ENCODE data around the gene TMEM163.

TMEM163 gene

DNA sequence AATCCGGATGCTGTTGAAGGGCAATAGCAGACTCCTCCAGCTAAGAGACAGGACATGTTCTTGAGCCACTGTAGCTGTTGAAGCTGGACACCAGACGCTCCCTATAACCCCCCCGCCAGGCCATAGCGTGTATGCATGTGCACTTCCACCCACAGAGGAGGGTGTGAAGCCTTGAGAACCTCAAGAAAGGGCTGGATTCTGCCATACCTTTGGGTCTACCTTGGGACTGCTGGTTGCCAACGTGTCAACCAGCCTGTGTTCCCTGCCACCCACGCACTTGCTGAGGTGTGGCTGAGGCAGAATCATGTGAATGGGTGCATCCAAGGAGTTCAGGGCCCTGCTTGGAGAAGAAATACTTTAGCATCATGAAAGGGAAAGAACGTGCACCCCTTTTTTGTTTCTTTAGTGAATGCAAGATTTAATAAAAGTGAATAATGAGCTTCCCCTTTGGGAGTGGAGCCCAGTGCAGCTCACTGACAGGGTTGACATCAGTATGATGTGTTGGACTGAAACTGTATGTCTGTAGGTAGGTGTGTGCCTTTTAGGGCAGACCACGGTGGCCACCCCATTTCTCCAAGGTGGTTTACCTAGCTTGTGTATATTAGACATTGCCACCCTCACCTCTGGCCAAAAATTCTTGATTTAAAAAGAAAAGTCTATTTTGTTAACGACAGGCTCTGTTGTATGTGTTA is 266.6 kb downstream of the TMEM163 start:
- DNase-seq, result no peak

DNA sequence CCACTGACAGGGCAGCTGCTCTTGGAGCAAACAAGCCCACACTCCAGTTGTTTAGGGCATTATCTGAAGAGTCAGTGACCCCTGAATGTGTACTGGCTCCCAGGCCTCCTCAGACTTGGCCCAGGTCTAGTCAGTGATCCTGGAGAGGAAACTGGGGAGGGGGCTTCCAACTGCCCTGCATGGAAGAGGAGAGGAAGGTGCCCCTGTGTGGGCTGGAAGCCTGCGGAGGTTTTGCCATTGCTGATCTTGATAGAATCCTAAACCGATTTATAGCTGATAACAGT is 267.5 kb downstream of the TMEM163 start:
- no peak for DNase-seq

DNA sequence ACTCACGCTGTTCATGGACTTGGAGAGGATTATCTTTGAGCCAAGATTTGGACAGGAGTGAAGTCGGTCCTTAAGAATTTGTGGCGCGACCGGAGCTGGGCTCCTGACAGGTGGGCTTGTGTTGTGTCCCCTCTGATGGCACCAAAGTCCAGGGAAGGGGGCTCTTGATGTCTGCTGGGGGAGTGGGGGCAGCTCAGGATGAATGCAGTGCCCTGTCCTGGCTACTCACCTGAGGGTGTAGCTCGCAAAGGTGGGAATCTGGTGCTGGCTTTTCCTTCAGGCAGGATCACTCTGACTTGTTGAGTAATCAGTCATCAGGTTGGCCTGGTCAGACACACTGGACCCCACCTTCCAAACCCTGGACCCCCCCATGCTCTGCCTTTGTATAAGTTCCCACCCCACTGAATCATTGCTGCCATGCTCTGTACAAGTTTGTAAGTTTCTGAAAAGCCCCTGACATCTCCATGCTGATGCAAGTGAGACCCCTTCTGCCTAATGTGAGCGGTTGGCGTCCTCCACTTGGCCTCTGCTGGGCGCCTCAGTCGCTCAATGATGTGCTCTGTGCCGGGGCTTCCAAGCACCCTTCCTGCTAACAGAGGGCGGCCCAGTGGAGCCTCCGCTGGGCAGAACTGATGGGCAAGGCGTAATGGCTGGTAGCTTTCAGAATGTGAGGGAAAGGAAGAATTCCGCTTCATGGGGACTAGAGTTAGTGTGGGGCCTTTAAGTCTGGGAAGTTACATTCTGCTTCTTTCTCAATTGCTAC is 268.9 kb downstream of the TMEM163 start:
- no peak for DNase-seq

DNA sequence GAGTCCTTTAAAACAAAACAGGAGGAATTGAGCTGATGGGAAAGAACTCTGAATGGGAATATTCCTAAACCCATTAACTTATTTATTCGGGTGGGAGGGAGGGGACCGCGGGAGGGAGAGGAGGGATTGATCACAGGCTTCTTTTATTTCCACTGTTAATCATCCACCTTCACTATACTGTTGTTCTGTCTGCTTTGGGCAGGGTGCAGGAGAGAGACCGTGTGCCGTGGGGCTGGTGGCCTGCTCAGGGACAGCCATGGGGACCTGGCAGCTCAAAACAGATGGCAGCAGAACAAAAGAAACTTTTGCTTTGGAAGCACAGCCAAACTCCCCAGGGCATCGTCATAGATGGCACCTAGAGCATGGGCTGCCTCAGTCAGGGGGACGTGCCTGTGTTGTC is 269.6 kb downstream of the TMEM163 start:
- DNase-seq, result no peak

DNA sequence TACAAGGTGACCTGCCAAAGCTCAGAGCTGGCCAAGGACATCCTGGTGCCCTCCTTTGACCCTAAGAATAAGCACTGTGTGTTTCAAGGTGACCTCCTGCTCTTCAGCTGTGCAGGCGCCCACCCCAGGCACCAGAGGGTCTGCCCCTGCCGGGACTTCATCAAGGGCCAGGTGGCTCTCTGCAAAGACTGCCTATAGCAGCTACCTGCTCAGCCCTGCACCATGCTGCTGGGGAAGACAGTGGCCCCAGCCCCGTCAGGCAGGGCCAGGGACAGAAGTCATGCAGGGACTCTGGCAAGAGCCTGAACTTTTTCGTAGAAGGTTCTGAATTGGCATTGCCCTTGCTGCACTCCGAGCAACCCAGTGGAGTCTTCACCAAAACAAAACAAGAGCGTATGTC is 270.1 kb downstream of the TMEM163 start:
- DNase-seq, result no peak

DNA sequence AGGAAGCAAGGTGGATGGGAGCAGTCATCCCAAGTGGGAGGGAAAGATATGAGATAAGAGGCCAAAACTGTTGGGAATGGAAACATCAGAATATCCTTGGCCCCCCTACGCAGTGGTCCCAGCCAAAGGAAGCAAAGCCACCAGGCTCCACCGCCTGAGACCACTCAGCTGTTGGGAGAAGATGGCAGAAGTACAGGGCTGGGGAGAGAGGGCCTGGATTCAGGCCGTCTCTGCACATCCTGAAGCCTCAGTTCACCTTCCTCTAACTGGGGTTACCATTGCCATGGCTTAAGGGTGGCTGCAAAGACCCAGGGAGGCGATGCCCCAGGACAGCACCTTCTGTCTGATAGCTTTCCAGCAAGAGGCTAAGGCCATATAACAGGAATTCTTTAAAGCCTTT is 271.1 kb downstream of the TMEM163 start:
- DNase-seq, result no peak

DNA sequence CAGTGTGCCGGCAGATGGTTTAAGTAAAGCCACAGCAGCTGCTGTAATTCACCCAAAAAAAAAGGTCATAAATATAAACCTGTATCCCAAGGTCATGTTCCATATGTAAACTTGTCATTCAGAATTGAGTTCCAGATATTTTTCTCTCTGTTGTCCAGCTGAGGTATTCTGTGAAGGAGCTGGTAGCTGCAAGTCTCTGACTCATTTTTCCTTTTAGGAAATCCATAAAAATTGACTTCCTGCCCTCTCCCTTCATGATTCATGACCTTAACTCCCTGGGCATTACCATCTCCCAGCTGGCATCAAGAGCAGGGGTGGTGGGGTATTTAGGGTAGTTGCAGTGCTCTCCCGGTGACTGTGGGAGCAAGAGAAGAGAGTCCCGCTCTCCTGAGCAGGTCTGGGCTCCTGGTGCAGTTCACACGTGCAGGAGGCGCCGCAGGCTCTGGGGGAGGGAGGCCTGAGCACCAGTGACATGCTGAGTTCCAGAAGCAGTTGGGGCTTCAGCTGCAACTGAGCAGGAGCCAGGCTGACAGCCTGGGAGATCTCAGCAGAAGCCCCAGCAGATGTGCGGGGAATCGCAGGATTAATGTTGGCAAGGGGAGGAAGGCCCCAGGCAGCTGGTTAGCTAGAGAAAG is 272.3 kb downstream of the TMEM163 start:
- no peak for DNase-seq

DNA sequence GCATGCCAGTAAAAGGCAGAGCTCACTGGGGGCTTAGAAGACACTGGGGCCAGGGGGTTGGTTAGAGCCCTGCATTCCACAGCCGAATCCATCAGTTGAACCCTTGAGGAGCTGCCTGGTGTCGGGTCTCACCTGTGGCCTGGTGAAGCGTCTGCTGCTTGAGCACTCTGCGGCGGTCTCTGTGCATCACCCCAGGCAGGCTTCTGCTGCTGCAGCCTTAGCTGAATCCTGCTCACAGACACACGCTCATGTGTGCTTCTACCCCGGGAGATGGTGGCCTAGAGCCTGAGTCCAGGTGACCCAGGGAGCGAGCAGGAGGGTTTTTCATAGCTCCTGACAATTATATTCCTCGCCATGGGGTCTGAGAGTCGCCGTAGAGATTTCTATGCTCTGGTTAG is 272.8 kb downstream of the TMEM163 start:
- no peak for DNase-seq

DNA sequence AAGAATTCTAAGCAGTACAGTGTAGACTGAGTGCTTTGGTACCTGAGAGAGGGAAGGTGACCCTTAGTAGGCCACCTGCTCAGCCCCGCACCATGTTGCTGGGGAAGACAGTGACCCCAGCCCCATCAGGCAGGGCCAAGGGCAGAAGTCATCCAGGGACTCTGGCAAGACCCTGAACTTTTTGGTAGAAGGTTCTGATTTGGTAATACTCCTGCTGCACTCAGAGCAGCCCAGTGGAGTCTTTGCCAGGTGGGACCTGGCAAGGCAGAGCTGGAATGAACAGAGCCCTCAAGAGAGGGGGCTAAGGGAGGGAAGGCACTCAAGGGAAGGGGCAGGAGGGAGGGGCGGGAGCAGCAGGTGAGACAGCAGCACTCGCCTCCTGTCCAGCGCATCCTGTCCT is 273.7 kb downstream of the TMEM163 start:
- no peak for DNase-seq

DNA sequence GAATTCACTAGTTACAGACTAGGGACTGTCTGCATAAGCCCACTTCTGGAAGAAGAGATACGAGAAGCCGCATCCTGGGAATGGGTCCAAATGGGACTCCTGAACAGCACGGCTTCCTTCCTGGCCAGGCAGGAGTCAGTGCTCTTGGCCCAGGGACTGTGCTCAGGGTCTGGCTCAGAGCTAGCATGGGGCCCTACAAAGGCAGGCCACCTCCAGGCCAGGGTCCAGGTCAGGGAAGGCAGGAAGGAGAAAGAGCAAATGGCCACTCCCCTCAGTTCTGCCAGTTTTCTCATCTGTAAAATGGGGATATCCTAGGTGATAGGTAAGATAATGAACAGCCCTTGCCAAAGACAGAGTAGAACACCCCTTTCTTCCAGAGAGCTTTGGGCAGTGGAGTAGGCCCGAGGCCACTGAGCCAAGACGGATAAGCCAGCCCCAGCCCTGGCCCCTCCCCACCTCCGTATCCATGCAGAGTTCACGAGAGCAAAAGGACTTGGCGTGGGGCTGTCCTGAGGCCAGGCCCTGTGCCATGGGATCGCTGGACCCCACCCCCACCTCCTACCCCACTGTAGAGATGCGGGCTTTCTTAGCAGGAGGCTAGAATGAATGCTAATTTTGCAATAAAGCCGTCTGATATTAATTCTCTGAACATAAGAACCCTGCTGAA is 274.9 kb downstream of the TMEM163 start:
- DNase-seq, result no peak

DNA sequence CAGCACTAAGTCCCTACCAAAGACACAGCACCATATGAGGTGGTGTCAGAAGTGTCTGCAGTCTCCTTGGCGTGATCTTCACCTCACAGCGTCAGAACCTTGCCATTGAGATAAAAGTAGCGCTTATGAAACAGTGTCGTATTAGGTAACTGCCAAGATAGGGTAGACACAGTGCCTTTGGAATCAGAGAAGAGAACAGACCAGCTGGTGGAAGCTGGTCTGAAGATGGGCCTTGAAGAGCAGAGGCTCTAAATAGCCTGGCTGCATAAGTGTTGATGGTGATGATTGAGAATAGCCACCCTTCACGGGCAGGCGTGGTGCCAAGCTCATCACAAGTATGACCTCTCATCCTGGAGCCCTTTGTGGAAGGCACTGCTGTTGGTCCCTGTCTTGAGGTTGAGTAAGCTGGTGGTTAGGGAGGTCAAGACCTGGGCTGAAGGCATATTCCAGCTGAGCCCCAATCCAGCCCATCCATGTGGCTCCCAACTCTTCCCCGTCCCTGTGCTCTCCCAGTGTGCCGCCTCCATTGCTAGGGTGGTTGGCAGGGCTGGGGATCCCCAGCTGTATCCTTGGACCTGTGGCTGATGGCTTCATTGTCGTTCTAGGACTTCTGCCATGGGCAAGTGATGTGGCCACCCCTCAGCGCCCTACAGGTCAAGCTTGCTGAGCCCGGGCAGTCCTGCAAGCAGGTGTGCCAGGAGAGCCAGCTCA is 277.5 kb downstream of the TMEM163 start:
- no peak for DNase-seq

DNA sequence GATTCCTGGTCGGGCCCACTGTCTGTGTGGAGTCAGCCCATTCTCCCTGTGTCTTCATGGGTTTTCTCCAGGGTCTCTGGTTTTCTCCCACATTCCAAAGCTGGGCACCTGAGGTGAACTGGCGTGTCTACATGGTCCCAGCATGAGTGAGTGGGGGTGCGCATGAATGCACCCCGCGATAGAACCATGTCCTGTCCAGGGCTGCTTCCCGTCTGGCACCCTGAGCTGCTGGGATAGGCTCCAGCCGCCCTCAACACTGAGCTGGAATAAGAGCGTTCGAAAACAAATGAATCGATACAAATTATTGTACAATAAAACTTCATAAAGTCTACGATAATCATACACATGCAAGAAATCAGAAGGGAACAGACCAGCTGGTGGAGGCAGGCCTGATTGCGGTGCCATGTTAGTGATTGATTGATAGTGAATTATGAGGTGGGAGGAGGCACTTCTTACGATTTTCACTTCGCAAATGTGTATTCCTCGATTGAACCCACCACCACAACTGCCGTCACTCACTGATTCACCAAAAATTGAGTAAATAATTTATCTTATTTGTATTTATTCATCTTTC is 278.4 kb downstream of the TMEM163 start:
- DNase-seq, result no peak

DNA sequence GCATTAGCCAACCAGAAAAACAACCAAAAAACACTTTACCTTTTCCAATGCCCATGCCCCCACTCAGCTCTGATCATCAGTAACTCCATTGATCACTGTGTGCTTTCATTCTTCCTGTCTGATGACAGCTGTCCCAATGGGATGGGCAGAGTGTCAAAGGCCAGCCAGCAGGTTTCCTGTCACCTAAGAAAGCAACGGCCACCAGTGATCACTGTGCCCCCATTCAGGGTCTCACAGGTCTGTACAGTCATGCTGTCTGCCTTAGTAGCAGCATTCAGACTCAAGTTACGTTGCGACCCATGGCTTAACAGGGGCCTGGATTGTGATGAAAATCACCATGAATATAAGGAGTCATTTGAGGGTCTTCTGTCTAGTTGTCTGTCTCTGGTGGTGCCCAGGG is 280.4 kb downstream of the TMEM163 start:
- no peak for DNase-seq

DNA sequence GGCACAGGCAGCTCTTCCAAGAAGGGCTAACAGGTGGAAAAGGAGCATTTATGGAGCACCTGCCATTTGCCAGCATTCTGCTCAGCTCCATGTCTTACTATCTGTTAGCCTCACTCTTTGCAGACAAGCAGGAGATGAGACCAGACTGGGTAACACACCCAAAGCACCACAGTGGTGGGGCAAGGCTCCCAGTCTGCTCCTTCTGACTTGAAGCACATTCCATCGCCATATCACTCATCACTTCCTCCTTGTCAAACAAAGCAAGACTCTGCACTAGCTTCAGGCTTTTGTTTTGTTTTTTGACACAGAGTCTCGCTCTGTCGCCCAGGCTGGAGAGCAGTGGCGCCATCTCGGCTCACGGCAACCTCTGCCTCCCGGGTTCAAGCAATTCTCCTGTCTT is 282.1 kb downstream of the TMEM163 start:
- no peak for DNase-seq

DNA sequence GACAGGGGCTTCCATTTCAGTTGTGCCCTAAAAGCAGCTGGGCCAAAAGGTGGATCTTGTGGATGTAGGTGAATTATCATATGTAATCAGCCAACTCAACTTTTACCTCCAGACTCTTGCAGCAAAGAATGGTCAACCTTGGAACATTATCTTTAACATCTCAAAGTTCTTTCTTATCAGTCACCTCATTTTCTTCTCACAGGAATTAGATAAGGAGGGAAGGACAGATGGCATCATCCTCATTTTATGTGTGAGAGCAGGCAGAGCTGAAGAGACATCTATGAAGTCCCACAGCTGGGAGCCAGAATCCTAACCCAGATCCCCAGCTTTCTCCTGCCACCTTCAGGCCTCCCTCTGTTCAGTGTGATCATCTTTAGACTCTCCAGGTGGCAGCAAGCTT is 282.9 kb downstream of the TMEM163 start:
- DNase-seq, result no peak

DNA sequence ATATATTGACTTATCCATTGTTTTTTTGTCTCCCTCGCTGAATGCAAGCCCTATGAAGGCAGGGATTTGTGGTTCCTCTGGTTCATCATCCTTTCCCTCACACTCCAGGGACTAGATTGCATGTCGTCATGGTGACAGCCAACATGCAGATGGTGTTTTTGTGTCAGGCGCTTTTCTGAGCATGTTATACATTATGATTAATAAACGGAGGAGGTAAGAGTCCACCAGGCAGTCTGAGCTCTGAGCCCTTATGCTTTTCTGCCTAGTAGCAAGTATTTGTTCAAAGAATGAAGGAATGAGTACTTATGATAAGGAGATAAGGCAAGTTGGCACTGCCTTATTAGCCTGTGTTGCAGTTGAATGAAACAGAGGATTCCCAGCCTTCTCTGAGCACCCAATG is 283.3 kb downstream of the TMEM163 start:
- no peak for DNase-seq

DNA sequence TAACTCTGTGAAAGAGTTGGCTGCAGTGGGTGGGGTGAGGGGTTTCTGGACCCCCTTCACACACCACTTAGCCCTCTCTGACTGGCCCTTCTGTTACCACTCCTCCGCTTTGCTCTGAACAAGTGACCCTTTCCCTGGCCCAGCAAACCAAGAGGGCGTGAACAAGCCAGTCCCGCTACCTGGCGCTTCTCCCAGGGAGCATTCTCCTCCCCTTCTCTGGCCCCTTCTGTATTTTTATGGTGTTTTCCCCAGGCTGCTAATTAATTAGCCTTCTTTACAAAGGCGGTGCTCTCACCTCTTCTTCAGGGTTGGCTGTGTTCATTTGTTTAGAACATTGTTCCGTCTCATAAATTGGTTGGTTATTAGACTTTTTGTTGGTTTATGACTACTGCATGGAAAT is 284.8 kb downstream of the TMEM163 start:
- no peak for DNase-seq

DNA sequence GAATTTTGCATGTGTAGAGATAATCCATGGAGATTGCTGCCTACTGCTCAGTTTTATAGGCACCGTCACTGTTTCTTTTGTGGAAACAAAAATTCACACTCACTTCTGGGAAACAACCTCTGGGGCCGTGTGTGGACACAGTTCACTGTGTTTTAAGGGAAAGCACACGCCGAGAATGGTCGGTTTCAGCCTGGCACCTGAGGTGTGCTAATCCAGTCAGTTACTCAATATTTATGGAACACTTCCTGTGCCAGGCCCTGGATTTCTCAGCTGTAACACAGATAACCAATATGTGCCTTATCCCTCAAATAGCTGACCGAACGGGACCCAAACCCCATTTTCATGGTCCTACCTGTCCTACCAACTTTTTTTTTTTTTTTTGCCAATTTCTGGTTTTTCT is 285.3 kb downstream of the TMEM163 start:
- no peak for DNase-seq

DNA sequence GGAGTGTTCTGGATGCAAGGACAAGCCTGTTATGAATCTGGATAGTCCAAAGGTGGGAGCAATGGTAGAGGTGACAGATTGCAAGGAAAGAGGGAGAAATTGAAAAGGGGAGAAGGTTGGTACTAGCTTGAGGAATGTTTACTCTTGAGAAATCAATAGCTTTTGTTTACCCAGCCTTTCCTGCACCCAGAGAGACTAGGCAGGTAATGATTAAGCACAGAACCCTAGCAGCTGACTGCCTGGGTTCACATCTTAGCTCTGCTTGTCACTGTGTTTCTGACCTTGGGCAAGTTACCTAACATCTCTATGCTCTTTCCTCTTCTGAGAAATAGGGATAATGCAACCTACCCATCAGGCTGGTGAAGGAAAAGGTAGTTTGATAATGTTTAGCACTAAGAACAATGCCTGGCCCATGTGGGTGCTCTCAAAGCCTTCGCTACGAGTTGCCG is 286.3 kb downstream of the TMEM163 start:
- DNase-seq, result no peak

DNA sequence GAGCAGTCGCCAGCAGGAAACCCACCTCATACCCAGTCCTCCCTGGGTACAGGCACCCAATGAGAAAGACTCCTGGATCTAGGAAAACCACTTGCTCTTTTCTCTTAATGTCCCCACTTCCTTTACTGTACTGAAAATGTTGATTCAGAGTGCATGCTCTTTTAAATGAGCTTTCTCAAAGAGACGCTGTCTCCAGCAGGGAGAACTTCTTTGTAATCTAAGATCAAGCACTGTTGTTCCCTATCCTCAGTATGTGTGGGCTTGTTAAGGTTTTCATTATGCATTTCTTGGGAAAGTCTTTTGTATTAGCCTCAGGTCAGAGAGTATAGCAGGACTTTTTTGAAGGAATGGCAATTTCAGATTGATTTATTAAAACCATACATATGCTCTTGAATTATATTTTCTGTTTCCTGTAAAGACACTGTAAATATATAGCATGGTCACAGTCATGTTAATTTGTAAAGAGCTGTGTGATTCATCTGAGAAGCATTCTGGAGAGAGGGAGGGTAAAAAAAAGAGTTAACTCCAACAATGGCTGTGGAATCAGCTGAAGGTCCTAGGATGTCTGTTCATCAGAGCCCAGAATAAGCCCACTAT is 286.9 kb downstream of the TMEM163 start:
- no peak for DNase-seq

DNA sequence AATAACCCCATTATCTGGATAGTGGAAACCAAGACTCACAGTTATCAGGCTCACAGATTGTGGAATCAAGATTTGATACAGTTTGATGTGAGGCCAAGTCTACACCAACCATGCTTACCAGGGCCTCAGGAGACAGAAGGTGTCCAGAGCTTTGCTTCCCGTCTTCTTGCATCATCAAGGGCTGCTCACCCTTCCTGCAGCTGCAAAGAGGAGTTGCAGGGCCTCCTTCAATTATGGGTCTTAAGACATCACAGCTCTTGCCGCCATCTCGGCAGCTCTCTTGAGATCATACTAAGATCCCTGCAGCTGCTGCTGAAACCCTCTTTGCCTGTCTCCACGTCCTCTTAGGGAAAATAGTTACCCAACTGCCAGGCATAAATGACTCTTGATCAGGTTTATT is 288.9 kb downstream of the TMEM163 start:
- no peak for DNase-seq

DNA sequence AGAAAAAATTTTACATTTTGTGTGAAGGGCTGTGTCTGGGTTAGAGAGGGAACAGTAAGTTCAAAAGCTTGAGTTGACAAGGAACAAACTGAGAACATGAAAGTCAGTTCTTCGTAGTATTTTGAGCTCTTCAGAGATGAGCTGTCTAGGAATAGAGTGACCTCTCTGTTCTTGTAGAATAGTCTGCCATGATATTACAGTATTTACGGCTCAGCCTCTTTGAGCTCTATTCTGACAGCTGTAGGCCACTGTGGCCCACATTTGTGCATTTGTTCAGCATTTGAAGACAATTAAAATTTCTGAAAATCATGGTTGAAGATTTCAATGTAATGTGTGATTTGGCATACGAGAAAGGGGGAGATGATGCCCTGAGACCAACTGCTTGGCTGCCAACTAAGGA is 292.1 kb downstream of the TMEM163 start:
- DNase-seq, result no peak

All from COR-L47 (cell line).